Stimulated activated CD4-positive, alpha-beta T cell treated with anti-CD3 and anti-CD28 coated beads, TNF-alpha, amount 100 ng/mL, for 1 hour (primary cell): Measurements from ENCODE around the gene RBFOX2.
"Not testable (repeated sequence)": the region's sequence is repeated elsewhere in the genome, so short reads cannot be mapped to it uniquely, and the experiment has no call there.

Source experiments
- DNase-seq, 3 donors: peaks; one replicate each; pipeline ENCODE4 v3.0.0-alpha.2; 2020; ENCODE audit warnings: low read depth in 3 of 3, low spot score in 1 of 3

Gene RBFOX2

GRCh38 chr22:35742342-35743100, 286.1 kb downstream of the RBFOX2 start:
- no peak for DNase-seq

GRCh38 chr22:35740616-35741015, 288.0 kb downstream of the RBFOX2 start:
- DNase-seq = no peak

- no peak for DNase-seq
These were observed 288.7 kb downstream of the RBFOX2 start for GRCh38 chr22:35739931-35740380.

GRCh38 chr22:35739076-35739930, 289.3 kb downstream of the RBFOX2 start:
- DNase-seq = no peak

GRCh38 chr22:35737886-35738285, 290.7 kb downstream of the RBFOX2 start:
- not testable (repeated sequence) for DNase-seq

- DNase-seq = no peak
These were observed 291.9 kb downstream of the RBFOX2 start for GRCh38 chr22:35736701-35737100.

GRCh38 chr22:35736166-35736565, 292.5 kb downstream of the RBFOX2 start:
- DNase-seq = no peak

- no peak for DNase-seq
These were observed 293.1 kb downstream of the RBFOX2 start for GRCh38 chr22:35735542-35735941.

- no peak for DNase-seq
These were observed 294.2 kb downstream of the RBFOX2 start for GRCh38 chr22:35734517-35734827.

GRCh38 chr22:35733791-35734516, 294.7 kb downstream of the RBFOX2 start:
- DNase-seq = no peak

GRCh38 chr22:35733036-35733435, 295.6 kb downstream of the RBFOX2 start:
- no peak for DNase-seq

GRCh38 chr22:35732116-35732515, 296.5 kb downstream of the RBFOX2 start:
- no peak for DNase-seq

- DNase-seq = no peak
These were observed 297.3 kb downstream of the RBFOX2 start for GRCh38 chr22:35731321-35731720.

GRCh38 chr22:35729309-35729698, 299.3 kb downstream of the RBFOX2 start:
- no peak for DNase-seq

GRCh38 chr22:35728639-35729308, 299.9 kb downstream of the RBFOX2 start:
- DNase-seq = no peak

- DNase-seq = no peak
These were observed 301.2 kb downstream of the RBFOX2 start for GRCh38 chr22:35727436-35727835.

GRCh38 chr22:35726933-35727332, 301.7 kb downstream of the RBFOX2 start:
- no peak for DNase-seq

GRCh38 chr22:35726398-35726797, 302.2 kb downstream of the RBFOX2 start:
- no peak for DNase-seq

- no peak for DNase-seq
These were observed 303.1 kb downstream of the RBFOX2 start for GRCh38 chr22:35725521-35725920.

GRCh38 chr22:35721960-35722359, 306.7 kb downstream of the RBFOX2 start:
- DNase-seq = no peak

- DNase-seq = no peak
These were observed 309.3 kb downstream of the RBFOX2 start for GRCh38 chr22:35719212-35719875.
